Large intestine (tissue), 3 donors: Measurements from ENCODE around the gene TTC8. TPM values are rescaled to one million over a fixed set of nuclear protein-coding genes. Genes with fewer than 3 reads are reported as not detected.
"Not testable (repeated sequence)": the region's sequence is repeated elsewhere in the genome, so short reads cannot be mapped to it uniquely, and the experiment has no call there.

ENCODE experiments used
- DNase-seq, 2 donors: peaks; one replicate each; pipeline versions ENCODE4 v3.0.0 to v3.0.0-alpha.2; 2013
- H3K27ac ChIP-seq: one replicate; pipeline ENCODE4 v1.5.1; 2013; ENCODE audit warnings: low read length
- H3K27me3 ChIP-seq: 2 replicates; pipeline ENCODE4 v1.6.1; 2013; ENCODE audit warnings: low read length; ENCODE audit not compliant: control insufficient read depth, insufficient read depth
- H3K36me3 ChIP-seq: 2 replicates; pipeline ENCODE4 v1.6.1; 2013; ENCODE audit warnings: low read length; ENCODE audit not compliant: control insufficient read depth, insufficient read depth
- H3K4me1 ChIP-seq: one replicate; pipeline ENCODE4 v1.6.1; 2013; ENCODE audit warnings: low read length; ENCODE audit not compliant: control insufficient read depth, insufficient read depth
- H3K4me3 ChIP-seq: one replicate; pipeline ENCODE4 v1.5.1; 2013; ENCODE audit warnings: low read length
- H3K9me3 ChIP-seq: one replicate; pipeline ENCODE4 v1.6.1; 2013; ENCODE audit warnings: mild to moderate bottlenecking, low read depth, low read length, moderate library complexity; ENCODE audit not compliant: control insufficient read depth
- WGBS: methylation state at CpG from one replicate; pipeline ENCODE4 v1.1.5; 2013; ENCODE audit warnings: low lambda C conversion rate; ENCODE audit not compliant: insufficient coverage; 5-methylcytosine and 5-hydroxymethylcytosine counted together
- polyA plus RNA-seq: library from polyadenylated mRNA; unstranded; fragments of 120-200 nt; gene quantifications from one replicate; pipeline ENCODE4 v1.2.1, GENCODE V29; 2013

The TTC8 gene
- polyA plus RNA-seq, 1 donor, result 25.7 TPM

DNA sequence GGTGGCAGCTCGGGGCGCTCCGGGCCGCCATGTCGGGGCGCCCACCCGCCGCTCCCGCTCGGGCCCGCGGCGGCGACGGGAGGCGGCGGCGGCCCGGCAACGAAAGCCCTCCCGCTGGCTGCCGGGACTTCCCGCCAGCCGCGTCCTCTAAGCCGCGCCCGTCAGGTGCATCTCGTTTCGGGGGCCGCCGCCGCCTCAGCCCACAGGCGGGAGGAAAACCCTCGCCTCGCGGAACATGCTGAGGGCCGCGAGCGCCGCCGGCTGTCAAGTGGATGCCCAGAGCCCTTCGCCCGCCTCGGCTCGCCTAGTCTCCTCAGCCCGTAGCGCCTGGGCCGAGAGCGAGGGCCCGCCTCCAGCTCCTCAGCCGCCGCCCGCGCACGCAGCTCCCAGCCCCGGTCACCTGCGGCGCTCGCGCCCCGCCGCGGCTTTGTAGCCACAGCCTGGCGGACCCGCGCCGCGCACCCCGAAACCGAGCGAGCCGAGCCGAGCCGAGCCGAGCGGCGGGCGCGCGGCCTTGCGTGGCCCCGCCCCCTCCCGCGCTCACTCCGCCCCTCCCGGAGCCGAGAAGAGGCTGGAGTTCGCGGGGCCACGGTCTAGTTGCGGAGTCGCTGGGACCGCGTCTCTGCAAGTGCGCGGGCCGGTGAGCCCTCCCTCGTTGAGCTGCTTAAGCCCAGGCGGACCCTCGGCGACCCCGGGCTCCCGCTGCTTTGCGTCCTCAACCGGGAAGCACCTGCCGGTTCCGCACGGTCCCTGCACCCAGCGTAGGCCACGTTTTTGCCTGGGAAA, 31.8 kb upstream of the TTC8 start, which contains the start of gene EML5:
Gene EML5 (minus strand): TSS at position 481 of the 786 bp plus-strand sequence. CDS start 450 bp downstream, at position 31.
- Histone ChIP-seq H3K4me3 (peak within 1 kb of the TSS; percentile 66), H3K27me3 (peaks cover 19% of the 10 kb centered on the region), H3K4me1 (peaks cover 13% of the 10 kb centered on the region), H3K36me3 (no peaks in the 10 kb centered on the region), H3K9me3 (no peaks in the 10 kb centered on the region), H3K27ac (peak within 1 kb of the TSS; percentile 64)
- peak; percentile 81 to 94 for DNase-seq
- no CpG with 5 or more reads among the region's 111 CpGs for WGBS

DNA sequence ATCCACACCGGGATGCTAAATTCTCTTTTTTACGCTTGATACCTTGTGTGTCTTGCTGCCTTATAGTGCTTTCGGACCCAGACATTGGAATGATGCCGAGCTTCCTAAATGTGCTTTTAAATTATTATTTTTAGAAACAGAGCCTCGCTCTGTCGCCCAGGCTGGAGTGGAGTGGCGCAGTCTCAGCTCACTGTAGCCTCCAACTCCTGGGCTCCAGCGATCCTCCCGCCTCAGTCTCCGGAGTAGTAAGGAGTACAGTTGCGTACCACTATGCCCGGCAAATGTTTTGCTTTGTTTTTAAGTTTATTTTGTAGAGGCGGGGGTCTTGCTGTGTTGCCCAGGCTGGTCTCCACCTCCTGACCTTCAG, 31.2 kb upstream of the TTC8 start:
- Histone ChIP-seq H3K27me3 (peaks cover 19% of the 10 kb centered on the region), H3K4me3 (peak overlapping the region; percentile 66), H3K4me1 (peaks cover 13% of the 10 kb centered on the region), H3K36me3 (no peaks in the 10 kb centered on the region), H3K9me3 (no peaks in the 10 kb centered on the region), H3K27ac (peak overlapping the region; percentile 44)
- DNase-seq, result no peak
- no CpG with 5 or more reads among the region's 13 CpGs for WGBS

DNA sequence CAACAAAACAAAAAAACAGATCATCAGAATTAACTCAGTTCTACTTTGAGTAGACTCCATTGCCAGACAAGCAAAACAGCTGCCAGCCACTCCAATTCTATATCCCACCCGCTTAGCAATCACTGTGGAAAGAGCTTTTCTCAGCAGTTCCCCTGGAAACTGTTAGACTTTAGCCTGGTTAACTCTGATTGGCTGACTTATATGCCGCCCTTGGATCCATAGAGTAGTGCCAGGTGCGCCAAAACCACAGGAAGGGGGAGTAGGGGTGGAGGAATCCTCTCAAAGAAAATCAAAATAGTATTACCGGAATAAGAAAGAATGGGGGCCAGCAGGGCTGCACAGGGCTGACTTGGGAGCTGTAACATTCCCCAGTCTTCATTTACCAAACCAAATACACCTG, 26.3 kb upstream of the TTC8 start:
- H3K36me3 ChIP-seq, result no peaks in the 10 kb centered on the region
- no peaks in the 10 kb centered on the region for H3K9me3 ChIP-seq
- H3K4me1 ChIP-seq, result peaks cover 4% of the 10 kb centered on the region
- peaks cover 3% of the 10 kb centered on the region for H3K27me3 ChIP-seq
- H3K4me3 ChIP-seq, result no peak overlapping the region
- no peak overlapping the region for H3K27ac ChIP-seq
- DNase-seq, result no peak
- no CpG with 5 or more reads among the region's 4 CpGs for WGBS

DNA sequence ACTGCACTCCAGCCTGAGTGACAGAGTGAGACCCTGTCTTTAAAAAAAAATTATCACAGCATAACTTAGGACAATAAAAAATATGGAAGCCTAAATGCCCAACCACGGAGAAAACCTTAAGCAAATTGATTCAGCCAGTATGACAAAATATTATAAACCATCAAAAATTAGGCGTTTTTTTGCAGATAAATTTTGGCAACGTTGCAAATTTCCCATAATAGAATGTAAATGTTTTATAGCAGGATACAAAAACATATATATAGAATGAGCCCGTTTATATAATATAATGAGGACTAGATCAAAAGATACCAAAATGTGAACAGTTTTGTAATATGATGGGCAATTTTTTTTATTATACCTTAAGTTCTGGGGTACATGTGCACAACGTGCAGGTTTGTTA, 24.9 kb upstream of the TTC8 start:
- WGBS, result 79% methylated on average over 4 of the region's 5 CpGs

DNA sequence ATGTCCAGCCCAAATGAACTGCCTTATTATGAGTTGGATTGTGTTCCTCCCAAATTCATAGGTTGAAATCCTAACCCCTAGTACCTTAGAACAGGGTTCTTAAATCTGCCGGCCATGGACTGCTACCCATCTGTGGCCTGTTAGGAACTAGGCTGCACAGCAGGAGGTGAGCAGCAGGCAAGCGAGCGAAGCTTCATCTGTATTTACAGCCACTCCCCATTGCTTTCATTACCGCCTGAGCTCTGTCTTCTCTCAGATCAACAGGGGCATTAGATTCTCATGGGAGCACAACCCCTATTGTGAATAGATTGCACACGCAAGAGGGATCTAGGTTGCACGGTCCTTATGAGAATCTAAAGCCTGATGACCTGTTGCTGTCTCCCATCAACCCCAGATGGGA, 21.9 kb upstream of the TTC8 start:
- no CpG with 5 or more reads among the region's 6 CpGs for WGBS
- Histone ChIP-seq H3K36me3 (no peaks in the 10 kb centered on the region), H3K9me3 (no peaks in the 10 kb centered on the region), H3K27me3 (no peaks in the 10 kb centered on the region), H3K4me3 (no peak overlapping the region), H3K27ac (no peak overlapping the region), H3K4me1 (no peaks in the 10 kb centered on the region)
- no peak for DNase-seq

More for the DNA sequence above, 24.9 kb upstream of the TTC8 start:
- H3K4me3 ChIP-seq, result no peak overlapping the region
- H3K4me1 ChIP-seq, result no peaks in the 10 kb centered on the region
- H3K27me3 ChIP-seq, result no peaks in the 10 kb centered on the region
- no peaks in the 10 kb centered on the region for H3K9me3 ChIP-seq
- H3K27ac ChIP-seq, result no peak overlapping the region
- DNase-seq, result no peak
- no peaks in the 10 kb centered on the region for H3K36me3 ChIP-seq

DNA sequence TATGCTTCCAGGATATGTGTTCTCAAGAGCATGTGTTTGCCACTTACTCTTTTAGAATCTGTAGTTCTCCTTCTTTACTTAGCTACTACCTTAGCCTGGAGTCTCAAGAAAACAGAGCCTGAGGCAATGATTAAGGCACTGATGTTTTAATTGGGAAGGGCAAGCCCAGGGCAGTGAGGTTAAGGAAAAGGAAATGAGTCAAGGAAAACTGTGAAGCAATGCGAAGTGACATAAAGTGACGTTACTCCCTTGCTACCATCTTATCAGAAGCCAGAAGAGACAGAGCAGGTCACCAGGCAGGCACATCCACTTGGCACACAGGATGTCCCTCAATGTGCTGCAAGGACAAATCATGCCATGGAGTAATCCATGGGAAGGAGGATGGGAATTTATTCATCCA, 20.4 kb upstream of the TTC8 start:
- Histone ChIP-seq H3K36me3 (no peaks in the 10 kb centered on the region), H3K27me3 (no peaks in the 10 kb centered on the region), H3K4me3 (no peak overlapping the region), H3K27ac (no peak overlapping the region), H3K4me1 (no peaks in the 10 kb centered on the region), H3K9me3 (no peaks in the 10 kb centered on the region)
- no CpG with 5 or more reads among the region's 2 CpGs for WGBS
- no peak for DNase-seq

DNA sequence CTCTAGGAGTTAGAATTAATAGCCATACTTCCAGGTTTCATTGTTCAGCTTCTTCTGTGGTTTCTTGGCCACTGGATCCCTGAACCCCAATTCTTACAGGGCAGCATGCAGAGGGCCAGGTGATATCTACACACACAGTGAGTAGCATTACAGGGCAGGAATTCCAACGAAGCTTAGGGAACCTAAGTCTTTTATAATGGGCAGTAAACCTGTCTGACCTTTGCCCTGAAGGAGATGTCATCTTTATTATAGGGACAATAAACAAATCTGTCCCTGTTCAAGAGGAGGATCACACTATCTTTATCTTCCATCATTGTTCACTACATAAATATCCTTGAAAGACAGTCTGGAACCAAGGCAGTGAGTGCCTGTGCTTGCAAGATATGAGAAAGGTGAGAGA, 20.0 kb upstream of the TTC8 start:
- Histone ChIP-seq H3K9me3 (no peaks in the 10 kb centered on the region), H3K27me3 (no peaks in the 10 kb centered on the region), H3K27ac (no peak overlapping the region), H3K4me1 (no peaks in the 10 kb centered on the region), H3K4me3 (no peak overlapping the region), H3K36me3 (no peaks in the 10 kb centered on the region)
- WGBS, result no CpG with 5 or more reads among the region's 1 CpG
- no peak for DNase-seq

DNA sequence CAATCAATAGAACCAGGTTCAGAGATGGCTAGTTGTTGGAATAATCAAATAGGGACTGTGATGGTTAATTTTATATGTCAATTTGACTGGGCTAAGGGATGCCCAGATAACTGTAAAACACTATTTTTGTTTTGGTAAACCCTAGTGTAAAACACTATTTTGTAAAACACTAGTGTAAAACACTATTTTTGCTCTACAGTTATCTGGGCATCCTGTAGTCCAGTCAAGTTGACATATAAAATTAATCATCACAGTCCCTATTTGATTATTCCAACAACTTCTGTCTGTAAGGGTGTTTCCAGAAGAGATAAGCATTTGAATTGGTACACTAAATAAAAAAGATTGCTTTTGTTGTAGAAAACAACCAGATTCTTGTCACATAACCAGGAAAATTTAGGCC, 16.1 kb upstream of the TTC8 start:
- H3K4me1 ChIP-seq, result no peaks in the 10 kb centered on the region
- no peaks in the 10 kb centered on the region for H3K36me3 ChIP-seq
- no peak for DNase-seq
- no peaks in the 10 kb centered on the region for H3K27me3 ChIP-seq
- no peak overlapping the region for H3K4me3 ChIP-seq
- H3K27ac ChIP-seq, result no peak overlapping the region
- H3K9me3 ChIP-seq, result no peaks in the 10 kb centered on the region

DNA sequence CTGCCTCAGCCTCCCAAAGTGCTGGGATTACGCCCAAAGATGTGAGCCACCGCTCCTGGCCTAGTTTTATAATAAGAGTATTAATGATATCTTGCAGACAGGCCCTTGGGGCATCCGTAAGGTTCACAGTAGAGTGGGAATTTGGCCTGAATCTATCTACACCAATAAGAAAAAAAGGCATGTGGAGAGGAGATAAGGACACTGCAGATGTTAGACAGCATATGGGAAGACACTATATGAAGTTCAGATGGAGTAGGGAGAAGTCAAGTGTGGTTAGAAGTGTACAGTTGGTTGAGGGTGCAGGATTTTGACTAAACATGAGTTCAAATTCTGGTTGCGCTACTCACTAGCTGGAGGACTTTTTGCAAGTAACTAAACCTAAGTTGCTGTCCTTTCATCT, 8.5 kb upstream of the TTC8 start:
- Histone ChIP-seq H3K4me3 (no peak overlapping the region), H3K27me3 (no peaks in the 10 kb centered on the region), H3K27ac (no peak overlapping the region), H3K36me3 (no peaks in the 10 kb centered on the region), H3K4me1 (no peaks in the 10 kb centered on the region), H3K9me3 (no peaks in the 10 kb centered on the region)
- no peak for DNase-seq
- WGBS, result no CpG with 5 or more reads among the region's 4 CpGs

DNA sequence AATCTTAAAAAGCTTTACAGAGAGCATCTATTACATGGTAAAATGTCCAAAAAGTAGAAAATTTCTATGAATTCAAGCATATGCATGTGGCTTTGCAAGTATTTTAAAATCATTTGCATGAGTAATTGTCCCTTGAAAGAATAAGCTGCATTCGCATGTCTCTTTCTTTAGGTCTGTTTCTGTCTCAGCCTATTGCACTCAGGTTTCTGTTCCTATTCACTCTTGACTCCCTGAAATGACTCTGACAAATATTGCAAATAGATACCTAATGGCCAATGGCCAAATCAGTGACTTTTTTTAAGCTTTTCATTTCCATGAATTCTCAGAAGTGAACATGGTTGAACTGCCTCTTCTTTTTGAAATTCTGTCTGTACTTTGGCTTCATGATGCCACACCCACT, 6.4 kb upstream of the TTC8 start:
- no CpG with 5 or more reads among the region's 1 CpG for WGBS
- Histone ChIP-seq H3K27me3 (no peaks in the 10 kb centered on the region), H3K36me3 (no peaks in the 10 kb centered on the region), H3K4me3 (no peak overlapping the region), H3K27ac (no peak overlapping the region), H3K9me3 (no peaks in the 10 kb centered on the region), H3K4me1 (no peaks in the 10 kb centered on the region)
- no peak for DNase-seq

DNA sequence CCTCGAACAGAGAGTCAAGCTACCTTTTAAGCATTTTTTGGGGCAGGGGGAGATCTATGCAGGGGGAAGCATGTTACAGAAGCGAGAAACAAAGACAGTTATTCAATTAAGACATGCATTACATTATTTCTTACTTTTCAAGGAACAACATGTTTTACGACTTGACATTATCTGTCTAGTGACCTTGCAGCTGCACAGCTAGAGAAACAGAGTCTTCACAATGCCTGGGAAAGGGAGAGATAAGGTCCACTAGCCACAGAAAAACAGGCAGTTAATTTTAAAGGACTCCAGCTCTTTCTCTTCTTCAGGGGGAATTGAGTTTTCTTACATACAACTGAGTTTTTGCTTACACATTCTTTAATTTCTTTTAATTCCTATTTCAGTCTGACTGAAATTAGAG, 4.8 kb upstream of the TTC8 start:
- not testable (repeated sequence) for H3K4me3 ChIP-seq, DNase-seq, H3K36me3 ChIP-seq, H3K27ac ChIP-seq, H3K9me3 ChIP-seq, H3K27me3 ChIP-seq, H3K4me1 ChIP-seq
- 17% methylated on average over 1 of the region's 3 CpGs for WGBS
